PFSK-1 (cell line): ENCODE measurements around the gene SDHB.

ENCODE experiments used
- FOXP2 ChIP-seq: optimal IDR thresholded peaks from 2 replicates; pipeline ENCODE3; 2011; ENCODE audit warnings: borderline replicate concordance, control low read depth, inconsistent platforms; ENCODE audit not compliant: insufficient read depth; ENCODE audit errors: extremely low read length, extremely low read depth
- TAF1 ChIP-seq: IDR thresholded peaks from 2 replicates; pipeline ENCODE4 v1.6.1; 2012; ENCODE audit warnings: low read length, control low read depth, borderline replicate concordance; ENCODE audit not compliant: insufficient read depth

DNA sequence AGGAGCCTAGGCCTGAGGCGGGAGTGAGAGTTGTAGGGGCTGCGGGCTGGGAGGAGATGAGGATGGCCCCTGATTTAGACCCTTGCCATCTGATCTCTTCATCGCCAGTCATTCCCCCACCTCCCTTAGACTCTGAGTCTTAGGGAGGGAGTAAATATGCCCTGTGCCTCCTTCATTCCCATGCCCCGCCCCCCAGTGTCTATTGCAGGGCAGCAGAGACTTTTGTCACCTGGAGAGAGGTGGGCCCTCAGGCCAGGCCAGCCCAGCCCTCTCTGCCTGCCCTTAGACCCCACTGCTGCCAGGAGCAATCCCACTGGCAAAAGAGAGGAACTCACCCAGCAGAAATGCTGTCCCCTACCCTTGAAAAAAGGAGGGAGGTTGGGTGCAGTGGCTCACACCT, 70.2 kb downstream of the SDHB start:
- no peak for TF ChIP-seq TAF1
- TF ChIP-seq FOXP2, result no peak
